ENCODE measurements around the gene TSC22D4. TPM values are rescaled to one million over a fixed set of nuclear protein-coding genes. Genes with fewer than 3 reads are reported as not detected.
A peak's percentile ranks its signal among the peaks of the same experiment; 100 is the strongest.

The TSC22D4 gene
- total and polyA plus RNA-seq, 2 donors (not counting 1 experiment from before 2014, with no cell fraction given), result 13.2 to 21.1 TPM

- H3K9ac ChIP-seq (ENCODE audit: insufficient read depth, low read length), result no peak within 1 kb of the TSS
- peaks cover 5% of the 10 kb centered on the region for H3K4me1 ChIP-seq (ENCODE audit: control insufficient read depth, extremely low read depth, insufficient read depth, low read length)
- no peak for TF ChIP-seq CTCF (conservative IDR thresholded peaks at IDR 0.05 in 1 of 2, IDR thresholded peaks at IDR 0.05 in 1 of 2; ENCODE audit: low read depth in 1 of 2, low read length in 2 of 2)
- TF ChIP-seq EZH2 (IDR thresholded peaks at IDR 0.05; ENCODE audit: low read length, missing control alignments), result no peak
- no peaks in the 10 kb centered on the region for H3K9me3 ChIP-seq (ENCODE audit: control insufficient read depth, insufficient read depth, low read depth, low read length)
- no peaks in the 10 kb centered on the region for H3K27me3 ChIP-seq (ENCODE audit: control insufficient read depth, insufficient read depth, low read length)
- peak within 1 kb of the TSS; percentile 40 to 59 (median 54) for H3K4me3 ChIP-seq (replicated peaks in 1 of 4; ENCODE audit: control extremely low read depth in 1 of 4, insufficient read depth in 1 of 4, low read depth in 3 of 4, low read length in 4 of 4)
- no peaks in the 10 kb centered on the region for H3K36me3 ChIP-seq (ENCODE audit: control insufficient read depth, insufficient read depth, low read length)
- H3K79me2 ChIP-seq (ENCODE audit: control insufficient read depth, insufficient read depth, low read length), result peaks cover under 1% of the 10 kb centered on the region
- no peaks in the 10 kb centered on the region for H4K20me1 ChIP-seq (ENCODE audit: control insufficient read depth, extremely low read depth, insufficient read depth, low read length)
- DNase-seq (ENCODE audit: low read depth in 2 of 2), result peak; percentile 31 to 45
- no peak within 1 kb of the TSS for H3K27ac ChIP-seq (ENCODE audit: insufficient read depth, low read length)
- H2AFZ ChIP-seq (ENCODE audit: low read length), result peak within 1 kb of the TSS; percentile 37
- peak within 1 kb of the TSS; percentile 75 for H3K4me2 ChIP-seq (ENCODE audit: extremely low read depth, insufficient read depth, low read length)
Observed at GRCh38 chr7:100483722-100484672, 5.0 kb upstream of the TSC22D4 start, which contains the start of gene NYAP1. TSS of gene NYAP1 (plus strand) at chr7:100483927. CDS start at chr7:100485312, 1,385 bp downstream.

GRCh38 chr7:100483090-100483721 lies 4.2 kb upstream of the TSC22D4 start:
- no peaks in the 10 kb centered on the region for H4K20me1 ChIP-seq (ENCODE audit: control insufficient read depth, extremely low read depth, insufficient read depth, low read length)
- DNase-seq (ENCODE audit: low read depth in 2 of 2), result peak in 1 of 2 donors; percentile 42
- H3K9ac ChIP-seq (ENCODE audit: insufficient read depth, low read length), result no peak overlapping the region

More at GRCh38 chr7:100483090-100483721, 4.2 kb upstream of the TSC22D4 start:
- Histone ChIP-seq H2AFZ (ENCODE audit: low read length) (peak overlapping the region; percentile 37), H3K79me2 (ENCODE audit: control insufficient read depth, insufficient read depth, low read length) (peaks cover 8% of the 10 kb centered on the region), H3K27me3 (ENCODE audit: control insufficient read depth, insufficient read depth, low read length) (no peaks in the 10 kb centered on the region), H3K36me3 (ENCODE audit: control insufficient read depth, insufficient read depth, low read length) (no peaks in the 10 kb centered on the region), H3K4me1 (ENCODE audit: control insufficient read depth, extremely low read depth, insufficient read depth, low read length) (peaks cover 5% of the 10 kb centered on the region), H3K4me3 (replicated peaks in 1 of 4; ENCODE audit: control extremely low read depth in 1 of 4, insufficient read depth in 1 of 4, low read depth in 3 of 4, low read length in 4 of 4) (peak overlapping the region; percentile 33 to 58 (median 45)), H3K27ac (ENCODE audit: insufficient read depth, low read length) (no peak overlapping the region), H3K4me2 (ENCODE audit: extremely low read depth, insufficient read depth, low read length) (peak overlapping the region; percentile 75), H3K9me3 (ENCODE audit: control insufficient read depth, insufficient read depth, low read depth, low read length) (no peaks in the 10 kb centered on the region)
- TF ChIP-seq CTCF (conservative IDR thresholded peaks at IDR 0.05 in 1 of 2, IDR thresholded peaks at IDR 0.05 in 1 of 2; ENCODE audit: low read depth in 1 of 2, low read length in 2 of 2), result peak; percentile 48 to 77
- no peak for TF ChIP-seq EZH2 (IDR thresholded peaks at IDR 0.05; ENCODE audit: low read length, missing control alignments)

Data from fibroblast of lung (primary cell).